NCI-H2171 (cell line): ENCODE data around the gene ZP3.
"Not testable (repeated sequence)": the region's sequence is repeated elsewhere in the genome, so short reads cannot be mapped to it uniquely, and the experiment has no call there.

Experiments
- DNase-seq: peaks from one replicate; lab custom pipeline; 2025; lab: John Stamatoyannopoulos, UW

Gene ZP3

GRCh38 chr7:76405738-76406137, 19.0 kb upstream of the ZP3 start:
- DNase-seq = no peak

- DNase-seq = no peak
These were observed 17.0 kb upstream of the ZP3 start for GRCh38 chr7:76407718-76408117.

GRCh38 chr7:76408121-76408560, 16.6 kb upstream of the ZP3 start:
- no peak for DNase-seq

DNA sequence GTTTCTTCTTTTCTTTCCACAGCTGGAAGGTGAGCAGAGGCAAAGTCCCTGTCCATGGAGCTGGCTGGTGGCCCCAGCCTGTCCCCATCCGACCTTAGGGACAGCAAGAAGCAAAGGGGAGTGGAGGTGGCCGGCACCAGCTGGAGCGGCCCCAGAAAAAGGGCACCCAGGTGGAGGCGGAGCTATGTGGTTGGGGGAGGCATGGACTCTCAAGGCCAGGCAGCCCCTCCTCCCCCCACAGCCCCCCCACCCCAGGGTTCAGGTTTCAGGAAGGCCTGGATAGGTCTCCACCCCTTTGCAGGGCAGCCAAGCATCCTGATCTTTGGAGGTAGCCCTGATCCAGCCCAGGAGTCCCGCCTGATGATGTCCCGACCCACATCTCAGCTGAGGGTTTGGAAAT, 15.2 kb upstream of the ZP3 start, which contains the start of gene SSC4D:
Gene SSC4D, minus strand, starts transcription at position 161 of the 400 bp plus-strand sequence. CDS start 5,258 bp downstream, outside the sequence.
- peak; percentile 34 for DNase-seq

GRCh38 chr7:76411626-76412025, 13.1 kb upstream of the ZP3 start:
- no peak for DNase-seq

DNA sequence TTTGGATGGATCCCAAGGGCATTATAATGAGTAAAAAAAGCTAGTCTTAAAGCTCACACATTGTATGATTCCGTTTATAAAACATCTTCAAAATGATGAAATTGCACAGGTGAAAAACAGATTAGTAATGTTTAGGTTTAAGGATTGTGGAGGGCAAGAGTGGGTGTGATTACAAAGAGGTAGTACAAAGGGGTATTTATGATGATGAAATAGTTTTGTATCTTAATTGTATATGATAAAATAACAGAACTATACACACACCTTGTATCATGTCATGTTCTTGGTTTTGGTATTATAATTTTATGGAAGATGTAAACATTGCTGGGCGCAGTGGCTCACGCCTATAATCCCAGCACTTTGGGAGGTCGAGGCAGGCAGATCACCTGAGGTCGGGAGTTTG, 12.5 kb upstream of the ZP3 start:
- no peak for DNase-seq

DNA sequence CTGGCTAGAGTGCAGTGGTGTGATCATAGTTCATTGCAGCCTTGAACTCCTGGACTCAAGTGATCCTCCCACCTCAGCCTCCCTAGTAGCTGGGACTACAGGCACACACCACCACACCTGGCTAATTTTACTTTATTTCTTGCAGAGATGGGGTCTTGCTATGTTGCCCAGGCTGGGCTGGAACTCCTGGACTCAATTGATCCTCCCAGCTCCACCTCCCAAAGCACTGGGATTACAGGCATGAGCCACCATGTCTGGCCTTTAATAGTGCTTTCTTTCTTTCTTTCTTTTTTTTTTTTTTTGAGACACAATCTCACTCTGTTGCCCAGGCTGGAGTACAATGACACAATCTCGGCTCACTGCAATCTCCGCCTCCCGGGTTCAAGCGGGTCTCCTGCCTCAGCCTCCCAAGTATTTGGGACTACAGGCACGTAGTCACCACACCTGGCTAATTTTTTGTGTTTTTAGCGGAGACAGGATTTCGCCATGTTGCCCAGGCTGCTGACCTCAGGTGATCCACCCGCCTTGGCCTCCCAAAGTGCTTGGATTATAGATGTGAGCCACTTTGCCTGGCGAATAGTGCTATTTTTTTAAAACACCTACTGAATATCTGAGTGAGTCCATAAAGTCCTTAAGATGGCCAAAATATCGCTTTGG, 7.0 kb upstream of the ZP3 start:
- not testable (repeated sequence) for DNase-seq

- not testable (repeated sequence) for DNase-seq
These were observed 3.7 kb upstream of the ZP3 start for GRCh38 chr7:76421097-76421496.

- DNase-seq = no peak
These were observed 911 bp upstream of the ZP3 start for GRCh38 chr7:76423666-76424412.

DNA sequence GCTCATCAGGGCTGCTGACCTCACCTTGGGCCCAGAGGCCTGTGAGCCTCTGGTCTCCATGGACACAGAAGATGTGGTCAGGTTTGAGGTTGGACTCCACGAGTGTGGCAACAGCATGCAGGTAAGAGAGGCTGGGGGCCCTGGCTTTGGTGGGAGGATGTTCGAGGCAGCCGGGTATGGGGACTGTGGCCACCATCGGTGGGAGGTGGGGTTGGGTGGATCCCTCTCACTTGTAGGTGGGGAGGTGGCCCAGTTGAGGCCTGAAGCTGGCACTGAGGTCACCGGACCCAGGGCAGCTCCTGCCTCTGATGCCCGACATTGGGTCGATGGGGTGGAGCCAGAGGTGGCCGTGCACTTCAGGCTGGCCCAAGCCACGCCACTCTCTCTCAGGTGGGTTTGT, 406 bp downstream of the ZP3 start:
- no peak for DNase-seq

- not testable (repeated sequence) for DNase-seq
These were observed 808 bp downstream of the ZP3 start for GRCh38 chr7:76425558-76425957.

DNA sequence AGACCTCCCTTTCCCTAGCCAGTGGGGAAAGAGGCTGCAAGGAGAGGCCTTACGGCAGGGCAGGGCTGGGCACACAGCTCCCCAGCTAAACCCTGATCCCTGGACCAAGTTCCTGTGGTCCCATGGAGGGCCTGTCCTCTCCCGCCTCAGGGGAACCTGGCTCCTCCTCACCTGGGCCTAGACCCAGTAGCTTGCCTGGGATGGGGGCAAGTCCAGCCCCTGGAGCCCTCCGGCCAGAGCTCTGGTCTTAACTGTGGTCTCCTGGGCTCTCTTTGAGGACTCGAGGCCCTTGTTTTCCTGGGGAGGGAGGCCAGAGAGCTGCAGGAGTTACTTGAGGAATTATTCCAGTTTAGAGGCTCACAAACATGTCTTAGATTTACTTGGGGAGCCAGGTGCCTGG, 1.5 kb downstream of the ZP3 start:
- DNase-seq = no peak

DNA sequence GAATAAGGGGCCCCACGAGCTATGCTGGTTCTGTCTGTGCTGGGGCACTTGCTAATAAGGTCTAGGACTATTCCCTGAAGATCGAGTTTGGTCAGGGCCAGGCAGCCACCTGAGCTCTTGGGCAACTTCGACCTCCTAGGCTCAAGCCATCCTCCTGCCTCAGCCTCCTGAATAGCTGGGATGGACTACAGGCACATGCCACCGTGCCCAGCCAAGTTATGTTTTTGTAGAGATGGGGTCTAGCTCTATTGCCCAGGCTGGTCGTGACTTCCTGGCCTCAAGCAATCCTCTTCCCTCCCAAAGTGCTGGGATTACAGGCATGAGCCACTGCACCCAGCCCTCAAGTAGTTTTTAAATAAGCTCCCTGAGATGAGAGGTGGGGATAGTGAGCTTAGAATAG, 2.9 kb downstream of the ZP3 start:
- DNase-seq = no peak

DNA sequence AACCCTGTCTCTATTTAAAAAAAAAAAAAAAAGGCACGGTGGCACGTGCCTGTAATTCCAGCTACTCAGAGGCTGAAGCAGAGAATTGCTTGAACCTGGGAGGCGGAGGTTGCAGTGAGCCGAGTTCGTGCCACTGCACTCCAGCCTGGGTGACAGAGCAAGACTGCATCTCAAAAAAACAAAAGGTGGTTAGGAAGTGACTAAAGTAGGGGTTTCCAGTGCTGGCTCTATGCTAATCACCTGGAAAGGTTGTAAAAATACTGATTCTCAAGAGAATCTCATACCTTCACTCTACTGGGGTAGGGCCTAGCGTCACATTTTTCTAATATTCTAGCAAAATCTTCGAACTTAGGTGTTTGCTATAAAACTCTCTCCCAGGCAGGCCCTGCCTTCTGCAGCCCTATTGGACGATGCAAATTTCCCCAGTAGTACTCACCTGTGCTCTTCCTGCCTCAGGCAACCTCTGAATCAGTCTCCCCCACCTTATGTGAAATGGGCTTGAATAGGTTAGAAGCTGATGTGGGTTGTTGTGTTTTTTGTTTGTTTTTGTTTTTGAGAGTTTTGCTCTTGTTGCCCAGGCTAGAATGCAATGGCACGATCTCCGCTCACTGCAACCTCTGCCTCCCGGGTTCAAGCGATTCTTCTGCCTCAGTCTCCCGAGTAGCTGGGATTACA, 3.5 kb downstream of the ZP3 start:
- DNase-seq = no peak

DNA sequence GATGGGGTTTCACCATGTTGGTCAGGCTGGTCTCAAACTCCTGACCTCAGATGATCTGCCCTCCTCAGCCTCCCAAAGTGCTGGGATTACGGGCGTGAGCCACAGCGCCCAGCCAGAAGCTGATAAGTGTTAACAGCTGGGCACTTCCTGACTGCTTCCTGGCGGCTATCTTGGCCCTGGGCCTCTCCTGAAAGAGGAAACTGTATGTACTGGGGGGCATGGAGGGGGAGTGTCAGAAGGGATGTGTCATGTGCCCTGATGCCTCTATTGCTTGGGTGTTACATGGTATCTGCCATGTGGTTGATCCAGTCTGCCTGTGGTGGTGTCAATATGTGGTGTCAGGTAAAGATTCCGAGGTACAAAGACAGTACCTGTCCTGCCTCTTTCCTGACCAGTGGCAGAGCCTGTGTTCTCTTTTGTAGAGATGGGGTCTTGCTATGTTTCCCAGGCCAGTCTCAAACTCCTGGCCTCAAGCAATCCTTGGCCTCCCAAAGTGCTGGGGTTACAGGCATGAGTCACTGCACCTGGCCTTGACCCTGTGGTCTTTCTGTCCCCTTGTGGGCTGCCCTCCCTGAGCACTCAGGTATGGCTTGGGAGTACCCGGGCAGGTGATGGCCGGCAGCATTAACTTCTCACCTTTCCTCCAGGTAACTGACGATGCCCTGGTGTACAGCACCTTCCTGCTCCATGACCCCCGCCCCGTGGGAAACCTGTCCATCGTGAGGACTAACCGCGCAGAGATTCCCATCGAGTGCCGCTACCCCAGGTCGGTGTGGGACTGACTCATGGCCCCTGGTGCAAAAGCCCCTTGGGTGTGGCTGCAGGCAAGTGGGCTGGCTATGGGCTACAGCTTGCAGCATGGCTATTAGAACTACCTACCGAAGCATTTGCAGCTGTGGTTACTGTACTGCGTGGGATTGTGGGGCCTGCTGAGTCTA, 4.4 kb downstream of the ZP3 start:
- DNase-seq = no peak

DNA sequence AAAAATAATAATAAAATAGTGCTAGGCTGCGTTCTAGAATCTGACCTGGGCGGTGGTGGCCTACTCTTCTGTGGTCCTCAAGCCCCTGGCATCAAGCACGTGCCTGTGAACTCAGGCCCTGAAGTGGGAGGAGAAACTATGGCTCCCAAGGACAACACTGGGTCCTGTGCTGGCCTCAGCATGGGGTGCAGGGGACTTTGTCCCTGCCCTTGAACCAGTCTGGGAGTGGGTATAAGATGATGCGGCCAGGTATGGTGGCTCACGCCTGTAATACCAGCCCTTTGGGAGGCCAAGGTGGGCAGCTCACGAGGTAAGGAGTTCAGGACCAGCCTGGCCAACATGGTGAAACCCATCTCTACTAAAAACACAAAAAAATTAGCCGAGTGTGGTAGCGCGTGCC, 5.5 kb downstream of the ZP3 start:
- no peak for DNase-seq

- no peak for DNase-seq
These were observed 6.1 kb downstream of the ZP3 start for GRCh38 chr7:76430836-76431235.

DNA sequence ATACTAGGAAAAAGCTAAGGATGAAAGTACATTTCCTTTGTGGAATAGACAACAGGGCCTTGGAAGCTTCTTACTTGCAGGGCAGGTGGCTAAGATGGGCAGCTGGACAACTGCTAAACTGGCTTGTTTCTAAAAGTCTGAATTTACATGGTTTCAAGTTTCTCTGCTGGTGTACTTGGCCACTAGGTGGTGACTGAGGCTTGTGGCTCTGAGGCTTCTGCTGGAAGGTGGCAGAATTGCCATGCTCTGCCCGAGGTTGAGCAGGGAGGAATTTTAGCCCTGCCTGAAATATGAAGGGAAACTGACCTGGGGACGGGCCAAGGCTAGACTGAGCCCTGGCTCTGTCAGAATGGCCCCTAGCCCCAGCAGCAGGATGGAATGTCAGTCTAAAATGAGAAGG, 13.1 kb downstream of the ZP3 start:
- peak; percentile 57 for DNase-seq

DNA sequence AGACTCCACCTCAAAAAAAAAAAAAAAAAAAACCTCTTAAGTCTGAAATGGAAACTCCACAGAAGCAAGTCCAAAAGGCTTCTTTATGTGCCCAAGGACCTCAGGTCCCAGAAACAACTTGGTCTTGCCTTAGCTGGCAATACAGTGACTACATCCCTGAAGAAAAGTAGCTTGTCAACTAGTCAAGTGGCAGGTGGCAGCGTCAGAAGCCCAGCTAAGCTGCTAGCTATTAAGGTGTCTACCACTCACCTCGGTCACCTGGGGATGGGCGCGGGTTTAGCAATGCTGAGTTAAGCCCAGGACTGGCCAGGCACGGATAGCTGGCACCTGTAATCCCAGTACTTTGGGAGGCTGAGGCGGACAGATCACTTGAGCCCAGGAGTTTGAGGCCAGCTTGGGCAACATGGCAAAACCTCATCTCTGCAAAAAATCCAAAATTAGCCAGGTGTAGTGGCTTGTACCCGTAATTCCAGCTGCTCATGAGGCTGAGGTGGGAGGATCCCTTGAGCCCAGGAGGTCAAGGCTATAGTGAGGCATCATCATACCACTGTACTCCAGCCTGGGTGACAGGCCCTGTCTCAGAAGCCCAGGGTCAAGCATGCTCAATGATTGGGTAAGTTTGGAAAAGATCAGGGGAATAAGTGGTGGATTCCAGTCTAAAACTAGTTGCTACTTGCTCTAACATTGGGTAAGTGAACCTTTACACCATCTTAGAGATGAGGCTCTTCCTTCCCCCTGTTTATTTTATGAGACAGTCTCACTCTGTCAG, 14.6 kb downstream of the ZP3 start:
- DNase-seq = not testable (repeated sequence)

DNA sequence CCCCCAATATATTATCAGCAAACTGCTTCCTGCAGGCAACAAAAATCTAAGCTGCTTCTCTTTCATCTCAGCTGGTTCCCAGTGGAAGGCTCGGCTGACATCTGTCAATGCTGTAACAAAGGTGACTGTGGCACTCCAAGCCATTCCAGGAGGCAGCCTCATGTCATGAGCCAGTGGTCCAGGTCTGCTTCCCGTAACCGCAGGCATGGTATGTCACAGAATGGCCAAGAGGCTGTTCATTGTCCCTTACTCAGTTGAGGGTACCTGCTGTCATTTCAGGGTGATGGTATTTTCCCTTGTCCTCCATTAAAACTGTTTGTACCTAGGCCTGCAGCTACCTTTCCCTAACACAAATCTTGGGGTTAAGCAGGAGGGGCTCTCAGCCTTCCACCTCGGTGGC, 15.7 kb downstream of the ZP3 start:
- DNase-seq = not testable (repeated sequence)

GRCh38 chr7:76441792-76442191, 17.0 kb downstream of the ZP3 start:
- DNase-seq = not testable (repeated sequence)
